Measurements from ENCODE around the gene KANK3.

DNA sequence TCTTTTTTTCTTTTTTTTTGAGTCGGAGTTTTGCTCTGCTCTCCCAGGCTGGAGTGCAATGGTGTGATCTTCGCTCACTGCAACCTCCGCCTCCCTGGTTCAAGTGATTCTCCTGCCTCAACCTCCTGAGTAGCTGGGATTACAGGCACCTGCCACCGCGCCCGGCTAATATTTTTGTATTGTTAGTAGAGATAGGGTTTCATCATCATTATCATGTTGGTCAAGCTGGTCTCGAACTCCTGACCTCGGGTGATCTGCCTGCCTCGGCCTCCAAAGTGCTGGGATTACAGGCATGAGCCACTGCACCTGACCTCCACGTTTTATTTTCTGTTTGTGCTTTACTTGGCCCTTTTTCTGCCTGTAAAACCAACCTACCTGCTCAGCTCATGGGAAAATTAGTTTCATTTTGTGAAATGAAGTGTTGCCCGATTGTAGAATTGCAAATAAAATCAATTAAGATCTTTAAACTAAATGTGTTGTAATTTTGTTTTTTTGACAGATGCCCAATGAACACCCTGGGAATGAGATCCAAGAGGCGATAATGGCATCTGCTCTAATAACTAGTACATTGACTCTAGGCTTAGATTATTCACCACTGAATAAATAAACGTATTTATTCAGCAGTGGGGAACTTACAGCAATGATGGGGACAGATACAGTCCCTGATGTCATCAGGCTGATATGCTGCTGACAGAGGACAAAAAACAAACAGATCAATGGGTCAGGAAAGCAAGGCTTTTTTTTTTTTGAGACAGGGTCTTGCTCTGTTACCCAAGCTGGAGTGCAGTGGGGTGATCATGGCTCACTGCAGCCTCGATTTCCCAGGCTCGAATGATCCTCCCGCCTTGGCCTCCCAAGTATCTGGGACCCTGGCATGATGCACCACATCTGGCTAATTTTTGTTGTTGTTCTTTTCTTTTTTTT, 44.9 kb upstream of the KANK3 start:
- TF ChIP-seq POLR2A (IDR thresholded peaks at IDR 0.05; ENCODE audit: extremely low read depth, insufficient read length) = no peak
- TF ChIP-seq, protein P1, sequence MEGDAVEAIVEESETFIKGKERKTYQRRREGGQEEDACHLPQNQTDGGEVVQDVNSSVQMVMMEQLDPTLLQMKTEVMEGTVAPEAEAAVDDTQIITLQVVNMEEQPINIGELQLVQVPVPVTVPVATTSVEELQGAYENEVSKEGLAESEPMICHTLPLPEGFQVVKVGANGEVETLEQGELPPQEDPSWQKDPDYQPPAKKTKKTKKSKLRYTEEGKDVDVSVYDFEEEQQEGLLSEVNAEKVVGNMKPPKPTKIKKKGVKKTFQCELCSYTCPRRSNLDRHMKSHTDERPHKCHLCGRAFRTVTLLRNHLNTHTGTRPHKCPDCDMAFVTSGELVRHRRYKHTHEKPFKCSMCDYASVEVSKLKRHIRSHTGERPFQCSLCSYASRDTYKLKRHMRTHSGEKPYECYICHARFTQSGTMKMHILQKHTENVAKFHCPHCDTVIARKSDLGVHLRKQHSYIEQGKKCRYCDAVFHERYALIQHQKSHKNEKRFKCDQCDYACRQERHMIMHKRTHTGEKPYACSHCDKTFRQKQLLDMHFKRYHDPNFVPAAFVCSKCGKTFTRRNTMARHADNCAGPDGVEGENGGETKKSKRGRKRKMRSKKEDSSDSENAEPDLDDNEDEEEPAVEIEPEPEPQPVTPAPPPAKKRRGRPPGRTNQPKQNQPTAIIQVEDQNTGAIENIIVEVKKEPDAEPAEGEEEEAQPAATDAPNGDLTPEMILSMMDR (IDR thresholded peaks at IDR 0.05; ENCODE audit: low read depth, low read length) = no peak
- TF ChIP-seq, protein P2, sequence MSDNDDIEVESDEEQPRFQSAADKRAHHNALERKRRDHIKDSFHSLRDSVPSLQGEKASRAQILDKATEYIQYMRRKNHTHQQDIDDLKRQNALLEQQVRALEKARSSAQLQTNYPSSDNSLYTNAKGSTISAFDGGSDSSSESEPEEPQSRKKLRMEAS (IDR thresholded peaks at IDR 0.05; ENCODE audit: low read depth, low read length) = no peak
